ENCODE data around the gene GPBP1L1.
"Not testable (repeated sequence)": the region's sequence is repeated elsewhere in the genome, so short reads cannot be mapped to it uniquely, and the experiment has no call there.

GPBP1L1 gene

DNA sequence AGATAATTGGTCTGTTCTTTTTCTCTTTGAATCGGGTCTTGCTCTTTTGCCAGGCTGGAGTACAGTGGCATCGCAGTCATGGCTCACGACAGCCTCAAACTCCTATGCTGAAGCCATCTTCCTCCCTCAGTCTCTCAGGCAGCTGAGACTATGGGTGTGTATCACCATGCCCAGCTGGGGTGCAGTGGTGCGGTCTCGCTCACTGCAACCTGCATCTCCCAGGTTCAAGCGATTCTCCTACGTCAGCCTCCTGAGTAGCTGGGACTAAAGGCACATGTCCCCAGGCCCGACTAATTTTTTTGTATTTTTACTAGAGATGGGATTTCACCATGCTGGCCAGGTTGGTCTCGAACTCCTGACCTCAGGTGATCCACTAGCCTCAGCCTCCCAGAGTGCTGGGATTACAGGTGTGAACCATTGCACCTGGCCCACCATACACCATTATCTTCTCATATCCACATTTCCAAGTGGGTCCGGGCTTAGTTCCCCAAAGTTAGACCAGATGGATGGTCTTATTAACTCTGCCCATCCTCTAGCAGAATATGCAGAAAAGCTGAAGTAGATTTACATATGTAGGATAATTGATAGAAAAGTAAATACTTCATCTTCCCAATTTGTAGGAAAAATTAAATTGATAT is 75.6 kb downstream of the GPBP1L1 start:
- no peak overlapping the region for H3K27ac ChIP-seq
- no peak overlapping the region for H3K4me3 ChIP-seq
- H3K27me3 ChIP-seq: no peaks in the 10 kb centered on the region
- peaks cover 22 to 74% (median 36%) of the 10 kb centered on the region in 3 donors for H3K36me3 ChIP-seq
- DNase-seq: no peak
- H3K9me3 ChIP-seq: no peaks in the 10 kb centered on the region
- H3K4me1 ChIP-seq: no peaks in the 10 kb centered on the region
- intact Hi-C loops (cut with DNase I; ENCODE audit: low total_unique reads): no loop called here
- TF ChIP-seq, protein P1, sequence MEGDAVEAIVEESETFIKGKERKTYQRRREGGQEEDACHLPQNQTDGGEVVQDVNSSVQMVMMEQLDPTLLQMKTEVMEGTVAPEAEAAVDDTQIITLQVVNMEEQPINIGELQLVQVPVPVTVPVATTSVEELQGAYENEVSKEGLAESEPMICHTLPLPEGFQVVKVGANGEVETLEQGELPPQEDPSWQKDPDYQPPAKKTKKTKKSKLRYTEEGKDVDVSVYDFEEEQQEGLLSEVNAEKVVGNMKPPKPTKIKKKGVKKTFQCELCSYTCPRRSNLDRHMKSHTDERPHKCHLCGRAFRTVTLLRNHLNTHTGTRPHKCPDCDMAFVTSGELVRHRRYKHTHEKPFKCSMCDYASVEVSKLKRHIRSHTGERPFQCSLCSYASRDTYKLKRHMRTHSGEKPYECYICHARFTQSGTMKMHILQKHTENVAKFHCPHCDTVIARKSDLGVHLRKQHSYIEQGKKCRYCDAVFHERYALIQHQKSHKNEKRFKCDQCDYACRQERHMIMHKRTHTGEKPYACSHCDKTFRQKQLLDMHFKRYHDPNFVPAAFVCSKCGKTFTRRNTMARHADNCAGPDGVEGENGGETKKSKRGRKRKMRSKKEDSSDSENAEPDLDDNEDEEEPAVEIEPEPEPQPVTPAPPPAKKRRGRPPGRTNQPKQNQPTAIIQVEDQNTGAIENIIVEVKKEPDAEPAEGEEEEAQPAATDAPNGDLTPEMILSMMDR (IDR thresholded peaks at IDR 0.05): no peak

DNA sequence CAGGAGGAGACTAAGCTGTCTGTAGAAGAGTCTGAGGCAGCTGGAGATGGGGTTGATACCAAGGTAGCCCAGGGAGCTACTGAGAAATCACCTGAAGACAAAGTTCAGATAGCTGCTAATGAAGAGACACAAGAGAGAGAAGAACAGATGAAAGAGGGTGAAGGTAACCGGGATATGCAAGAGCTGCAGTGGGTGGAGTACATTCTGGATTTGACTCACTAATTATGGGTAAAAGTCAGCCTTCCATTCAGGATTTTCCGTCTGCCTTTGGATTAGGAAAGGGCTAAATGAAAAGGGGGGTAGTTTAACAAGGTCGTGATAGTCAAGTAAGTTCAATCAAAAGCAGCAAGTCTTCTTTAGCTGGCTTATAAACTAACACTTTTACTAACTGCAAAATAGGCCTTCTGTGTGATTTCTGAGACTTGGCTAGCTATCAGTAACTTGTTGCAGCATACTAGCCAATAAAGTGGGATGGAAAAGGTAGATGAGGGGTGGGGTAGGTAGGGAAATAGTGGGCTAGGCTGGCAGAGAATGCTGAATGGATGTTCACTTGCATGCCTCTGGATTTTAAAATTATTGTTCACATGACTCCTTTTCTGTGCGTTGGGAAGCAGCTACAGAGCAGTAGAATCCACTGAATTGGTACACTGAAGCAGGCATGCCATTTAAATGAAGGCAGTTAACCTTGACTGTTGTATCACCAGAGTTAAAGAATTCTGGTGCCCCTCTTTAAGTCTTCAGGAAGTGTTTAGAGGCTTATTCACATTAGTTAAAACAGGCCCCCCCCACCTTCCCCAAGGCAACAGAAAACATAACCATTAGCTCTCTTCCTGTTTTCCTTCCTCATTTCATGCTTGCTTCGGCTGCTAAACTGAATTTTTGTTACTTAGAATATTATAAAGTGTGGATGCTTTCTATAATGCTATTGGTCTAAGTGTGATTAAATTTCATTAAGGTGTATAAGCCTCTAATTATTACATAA is 77.9 kb downstream of the GPBP1L1 start:
- no peak overlapping the region for H3K27ac ChIP-seq
- H3K4me1 ChIP-seq: no peaks in the 10 kb centered on the region
- H3K27me3 ChIP-seq: no peaks in the 10 kb centered on the region
- peaks cover under 1 to 67% (median 22%) of the 10 kb centered on the region in 3 donors for H3K36me3 ChIP-seq
- no peak overlapping the region for H3K4me3 ChIP-seq
- H3K9me3 ChIP-seq: no peaks in the 10 kb centered on the region
- TF ChIP-seq, protein P1 (IDR thresholded peaks at IDR 0.05): no peak
- DNase-seq: no peak
- intact Hi-C loops (cut with DNase I; ENCODE audit: low total_unique reads): no loop called here

DNA sequence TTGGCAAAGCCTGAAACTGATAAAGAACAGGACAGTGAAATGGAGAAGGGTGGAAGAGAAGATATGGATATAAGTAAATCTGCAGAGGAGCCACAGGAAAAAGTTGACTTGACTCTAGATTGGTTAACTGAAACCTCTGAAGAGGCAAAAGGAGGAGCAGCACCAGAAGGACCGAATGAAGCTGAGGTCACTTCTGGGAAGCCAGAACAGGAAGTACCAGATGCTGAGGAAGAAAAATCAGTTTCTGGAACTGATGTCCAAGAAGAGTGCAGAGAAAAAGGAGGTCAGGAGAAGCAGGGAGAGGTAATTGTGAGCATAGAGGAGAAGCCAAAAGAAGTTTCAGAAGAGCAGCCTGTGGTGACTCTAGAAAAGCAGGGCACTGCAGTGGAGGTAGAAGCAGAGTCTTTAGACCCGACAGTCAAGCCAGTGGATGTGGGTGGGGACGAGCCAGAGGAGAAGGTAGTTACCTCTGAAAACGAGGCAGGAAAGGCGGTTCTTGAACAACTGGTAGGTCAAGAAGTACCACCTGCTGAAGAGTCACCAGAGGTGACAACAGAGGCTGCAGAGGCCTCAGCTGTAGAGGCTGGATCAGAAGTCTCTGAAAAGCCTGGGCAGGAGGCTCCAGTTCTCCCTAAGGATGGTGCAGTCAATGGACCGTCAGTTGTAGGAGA is 78.8 kb downstream of the GPBP1L1 start:
- H3K27ac ChIP-seq: no peak overlapping the region

DNA sequence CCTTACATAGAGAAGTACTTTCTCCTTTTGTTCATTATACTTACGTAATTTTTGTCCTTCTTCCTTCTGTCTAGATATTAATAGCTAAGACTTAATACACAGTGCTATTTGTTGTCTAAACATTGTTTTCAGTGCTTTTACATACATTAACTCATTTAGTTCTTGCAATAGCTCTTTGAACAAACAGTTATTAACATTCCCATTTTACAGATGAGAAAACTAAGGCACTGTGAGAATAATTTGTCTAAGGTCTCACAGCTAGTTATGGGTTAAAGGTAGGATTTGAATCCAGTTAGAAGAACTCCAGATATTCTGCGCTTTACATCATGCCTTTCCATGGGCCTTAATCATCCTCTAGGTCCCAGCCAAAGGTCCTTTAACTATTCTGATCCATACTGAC is 82.1 kb downstream of the GPBP1L1 start:
- H3K4me1 ChIP-seq: peaks cover 0 to 7% (median 3%) of the 10 kb centered on the region in 4 donors

More for the DNA sequence above, 78.8 kb downstream of the GPBP1L1 start:
- intact Hi-C loops (cut with DNase I; ENCODE audit: low total_unique reads): no loop called here
- no peaks in the 10 kb centered on the region for H3K27me3 ChIP-seq
- H3K9me3 ChIP-seq: no peaks in the 10 kb centered on the region
- H3K4me3 ChIP-seq: no peak overlapping the region
- DNase-seq: no peak
- TF ChIP-seq, protein P1 (IDR thresholded peaks at IDR 0.05): no peak
- H3K36me3 ChIP-seq: peaks cover 0 to 63% (median 16%) of the 10 kb centered on the region in 3 donors
- H3K4me1 ChIP-seq: peaks cover 0 to 3% (median 0%) of the 10 kb centered on the region in 4 donors

DNA sequence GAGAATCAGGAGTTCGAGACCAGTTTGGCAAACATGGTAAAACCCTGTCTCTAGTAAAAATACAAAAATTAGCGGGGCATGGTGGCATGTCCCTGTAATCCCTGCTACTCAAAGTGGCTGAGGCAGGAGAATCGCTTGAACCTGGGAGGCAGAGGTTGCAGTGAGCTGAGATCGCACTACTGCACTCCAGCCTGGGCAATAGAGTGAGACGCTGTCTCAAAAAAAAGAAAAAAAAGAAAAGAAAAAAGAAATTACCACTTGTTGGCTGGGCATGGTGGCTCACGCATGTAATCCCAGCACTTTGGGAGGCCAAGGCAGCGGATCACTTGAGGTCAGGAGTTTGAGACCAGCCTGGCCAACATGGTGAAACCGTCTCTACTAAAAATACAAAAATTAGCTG is 89.6 kb downstream of the GPBP1L1 start:
- H3K9me3 ChIP-seq; H3K27ac ChIP-seq; DNase-seq; H3K4me1 ChIP-seq; intact Hi-C loops (cut with DNase I; ENCODE audit: low total_unique reads); H3K27me3 ChIP-seq; H3K4me3 ChIP-seq: not testable (repeated sequence)
- H3K36me3 ChIP-seq: peaks cover 18 to 51% (median 22%) of the 10 kb centered on the region in 3 donors

More for the DNA sequence above, 82.1 kb downstream of the GPBP1L1 start:
- TF ChIP-seq, protein P1 (IDR thresholded peaks at IDR 0.05): no peak
- no peaks in the 10 kb centered on the region for H3K27me3 ChIP-seq
- no peak overlapping the region for H3K27ac ChIP-seq
- intact Hi-C loops (cut with DNase I; ENCODE audit: low total_unique reads): no loop called here
- H3K4me3 ChIP-seq: no peak overlapping the region
- no peaks in the 10 kb centered on the region for H3K9me3 ChIP-seq
- no peak for DNase-seq
- H3K36me3 ChIP-seq: peaks cover 0 to 53% (median 16%) of the 10 kb centered on the region in 3 donors
